ENCODE measurements around the gene KIAA1671.

KIAA1671 gene

DNA sequence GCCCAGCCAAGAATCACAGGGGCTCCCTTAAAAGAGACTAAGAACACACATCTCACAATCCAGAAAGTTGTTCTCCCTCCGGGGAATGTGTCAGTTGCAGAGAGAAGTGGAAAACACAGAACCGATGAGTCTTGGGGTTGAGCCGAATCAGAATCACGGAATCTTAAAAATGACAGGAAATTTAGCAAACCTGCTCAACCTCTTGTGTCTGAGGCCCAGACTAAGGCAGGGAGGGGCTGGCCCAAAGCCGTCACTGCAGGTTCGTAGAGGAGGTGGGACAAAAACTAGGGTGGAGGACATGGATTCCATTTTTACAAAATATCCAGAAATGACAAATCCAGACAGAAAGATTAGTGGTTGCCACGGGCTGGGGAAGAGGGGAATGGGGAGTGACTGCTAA, 63.8 kb downstream of the KIAA1671 start:
- DNase-seq, result no peak

DNA sequence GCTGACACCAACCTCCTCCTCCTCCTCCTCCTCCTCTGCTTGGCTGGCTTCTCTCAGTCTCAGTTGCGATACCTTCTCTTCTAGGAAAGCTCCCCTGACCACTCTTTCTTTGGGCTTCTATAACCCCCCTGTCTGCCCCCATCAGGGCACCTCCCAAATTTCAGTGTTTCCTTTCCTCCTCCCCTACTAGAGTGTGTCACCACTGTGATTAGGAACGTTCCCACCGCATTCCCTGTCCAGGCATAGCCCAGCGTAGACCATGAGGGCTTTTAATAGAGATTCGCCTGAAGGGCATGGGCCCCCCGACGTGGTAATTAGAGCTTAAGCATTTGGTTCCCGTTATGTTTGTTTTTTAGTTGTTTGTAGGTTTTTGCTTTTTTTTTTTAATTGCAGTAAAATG, 65.5 kb downstream of the KIAA1671 start:
- DNase-seq, result no peak

DNA sequence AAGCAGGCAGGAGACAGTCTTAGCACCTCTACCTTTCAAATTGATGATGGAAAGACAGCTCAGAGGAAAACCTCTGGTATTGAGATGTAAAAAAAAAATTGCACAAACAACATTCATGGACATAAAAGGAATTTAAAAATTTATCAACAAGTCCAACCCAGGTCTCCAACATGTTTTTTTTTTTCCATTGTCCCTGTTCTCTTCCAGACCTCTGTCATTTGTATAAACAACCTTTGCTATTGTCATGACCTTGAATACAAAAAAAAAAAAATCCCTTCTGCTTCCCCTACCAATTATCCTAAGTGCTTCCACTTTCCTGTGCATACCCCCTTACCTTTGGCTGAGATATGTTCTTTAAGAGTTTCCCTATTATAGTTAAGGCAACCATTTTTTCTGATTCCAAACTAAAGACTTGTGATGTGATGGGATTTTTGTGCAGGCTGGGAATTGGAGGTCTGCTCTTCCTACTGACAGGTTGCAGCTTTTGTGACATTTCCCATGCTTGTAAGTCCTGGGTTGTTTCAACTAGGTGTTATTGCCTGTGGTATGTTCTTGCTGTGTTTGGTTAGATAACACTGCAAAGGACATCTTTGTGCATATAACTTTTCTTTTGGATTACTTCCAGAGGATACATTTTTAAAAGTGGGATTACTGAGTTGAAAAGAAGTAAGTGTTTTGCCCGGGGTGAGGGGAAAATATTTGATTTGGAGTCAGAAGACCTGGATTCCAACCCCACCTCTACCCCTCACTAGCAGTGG, 67.1 kb downstream of the KIAA1671 start:
- DNase-seq, result no peak

DNA sequence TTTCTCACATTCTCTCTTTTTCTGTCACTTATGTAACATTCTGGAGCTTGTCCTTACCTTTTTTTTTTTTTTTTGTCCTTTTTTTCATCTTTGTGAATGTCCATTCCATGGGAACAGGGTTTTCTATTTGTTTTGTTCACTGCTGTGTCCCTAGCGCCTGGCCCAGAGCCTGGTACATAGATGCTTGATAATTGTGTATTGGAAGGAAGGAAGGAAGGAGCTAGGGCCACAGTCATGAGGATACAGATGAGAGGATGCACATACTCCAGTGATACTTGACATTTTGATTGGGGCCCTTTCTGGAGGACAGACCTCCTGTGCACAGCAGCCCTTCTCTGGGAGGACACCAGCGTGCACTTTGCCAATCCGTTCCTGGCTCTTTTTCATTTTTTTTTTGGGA, 68.9 kb downstream of the KIAA1671 start:
- no peak for DNase-seq

GRCh38 chr22:25021976-25022711, 69.6 kb downstream of the KIAA1671 start:
- DNase-seq, result no peak

GRCh38 chr22:25023879-25024278, 71.4 kb downstream of the KIAA1671 start:
- no peak for DNase-seq

DNA sequence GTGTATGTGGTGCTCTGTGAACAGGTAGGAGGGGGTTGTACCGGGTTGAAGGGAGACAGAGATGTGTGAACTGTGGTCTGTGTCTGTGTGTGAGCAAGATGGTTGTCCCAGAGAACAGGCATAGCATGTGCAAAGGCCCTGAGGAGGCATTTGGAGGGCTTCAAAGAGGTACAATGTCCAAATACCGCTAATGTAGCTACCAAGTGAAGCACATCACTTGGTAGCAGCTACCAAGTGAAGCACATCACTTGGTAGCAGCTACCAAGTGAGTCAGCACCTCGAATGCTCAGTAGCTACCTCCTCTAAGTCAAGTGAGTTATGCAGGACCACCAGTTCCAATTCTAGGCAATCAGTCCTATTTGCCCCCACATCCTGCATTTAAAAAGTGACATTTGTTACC, 72.4 kb downstream of the KIAA1671 start:
- no peak for DNase-seq

- no peak for DNase-seq
Observed at GRCh38 chr22:25025491-25026400, 73.2 kb downstream of the KIAA1671 start.

- no peak for DNase-seq
Observed at GRCh38 chr22:25027043-25027906, 74.8 kb downstream of the KIAA1671 start.

- DNase-seq, result no peak
Observed at GRCh38 chr22:25027959-25028840, 75.7 kb downstream of the KIAA1671 start.

DNA sequence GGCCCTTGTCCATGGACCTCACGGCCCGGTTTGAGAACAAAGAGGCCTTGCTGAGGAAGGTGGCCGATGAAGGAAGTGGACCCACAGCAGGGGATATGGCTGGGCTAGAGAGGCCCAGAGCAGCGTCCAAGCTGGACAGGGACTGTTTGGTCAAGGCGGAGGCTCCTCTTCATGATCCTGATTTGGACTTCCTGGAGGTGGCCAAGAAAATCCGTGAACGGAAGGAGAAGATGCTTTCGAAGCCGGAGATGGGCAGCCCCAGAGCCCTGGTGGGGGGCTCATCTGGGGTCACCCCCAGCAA, 76.3 kb downstream of the KIAA1671 start:
- DNase-seq, result no peak

DNA sequence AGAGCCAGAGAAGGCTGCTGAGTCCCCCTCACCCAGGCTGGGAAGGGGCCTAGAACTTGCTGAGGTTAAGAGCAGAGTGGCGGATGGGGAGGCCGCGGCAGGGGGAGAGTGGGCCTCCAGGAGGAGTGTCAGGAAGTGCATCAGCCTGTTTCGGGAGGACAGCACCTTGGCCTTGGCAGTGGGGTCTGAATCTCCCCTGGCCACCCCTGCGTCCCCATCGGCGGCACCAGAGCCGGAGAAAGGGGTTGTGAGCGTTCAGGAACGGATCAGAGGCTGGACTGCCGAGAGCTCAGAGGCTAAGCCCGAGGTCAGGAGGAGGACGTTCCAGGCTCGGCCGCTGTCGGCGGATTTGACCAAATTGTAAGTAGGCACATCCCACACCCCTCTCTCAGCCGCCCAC, 76.7 kb downstream of the KIAA1671 start:
- DNase-seq, result no peak

DNA sequence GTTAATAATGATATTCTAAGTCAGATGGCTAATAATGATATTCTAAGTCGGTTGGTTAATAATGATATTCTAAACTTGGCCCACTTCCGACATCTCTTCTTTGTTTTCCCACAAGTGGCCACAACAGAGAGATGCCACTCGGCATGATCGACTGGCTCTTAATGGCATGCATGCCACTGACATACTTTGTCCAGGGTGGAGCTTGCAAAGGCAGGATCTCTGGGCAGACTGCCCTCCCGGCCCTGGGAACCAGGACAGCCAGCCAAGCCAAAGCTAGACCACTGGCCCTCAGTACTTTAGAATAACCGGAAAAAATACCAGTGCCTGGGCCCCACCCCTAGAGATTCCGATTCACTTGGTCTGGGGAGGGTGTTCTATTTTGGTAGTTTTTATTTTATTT, 78.1 kb downstream of the KIAA1671 start:
- no peak for DNase-seq

DNA sequence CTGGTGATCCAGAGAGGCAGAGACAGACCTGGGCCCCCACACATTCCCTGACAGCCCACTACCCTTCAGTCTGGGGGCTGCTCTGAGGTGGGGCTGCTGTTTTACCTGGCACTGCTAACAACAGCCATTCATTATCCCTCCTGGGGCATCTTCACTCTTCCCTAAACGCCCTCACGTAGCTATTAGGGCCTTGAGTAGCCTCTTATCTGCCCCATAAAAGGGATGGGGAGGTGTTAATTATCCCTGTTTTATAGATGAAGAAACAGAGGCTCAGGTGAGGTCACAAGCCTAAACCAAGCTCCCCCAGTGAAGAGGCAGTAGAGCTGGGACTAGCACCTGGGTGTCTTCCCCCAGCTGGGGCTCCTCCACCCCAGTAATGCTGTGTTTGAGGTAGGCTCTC, 79.5 kb downstream of the KIAA1671 start:
- DNase-seq, result no peak

DNA sequence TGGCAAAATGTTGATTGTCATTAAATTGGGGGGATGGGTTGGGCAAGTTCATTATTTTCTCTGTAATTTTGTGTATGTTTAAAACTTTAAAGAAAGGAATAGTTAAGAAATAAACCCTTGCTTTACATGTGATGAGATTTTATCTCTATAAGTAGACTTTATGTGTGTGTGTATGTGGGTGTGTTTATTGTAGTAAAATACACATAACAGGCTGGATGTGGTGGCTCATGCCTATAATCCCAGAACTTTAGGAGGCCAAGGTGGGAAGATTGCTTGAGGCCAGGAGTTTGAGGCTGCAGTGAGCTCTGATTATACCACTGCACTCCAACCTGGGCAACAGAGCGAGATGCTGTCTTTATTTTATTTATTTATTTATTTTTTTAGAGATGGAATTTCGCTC, 83.2 kb downstream of the KIAA1671 start:
- no peak for DNase-seq

DNA sequence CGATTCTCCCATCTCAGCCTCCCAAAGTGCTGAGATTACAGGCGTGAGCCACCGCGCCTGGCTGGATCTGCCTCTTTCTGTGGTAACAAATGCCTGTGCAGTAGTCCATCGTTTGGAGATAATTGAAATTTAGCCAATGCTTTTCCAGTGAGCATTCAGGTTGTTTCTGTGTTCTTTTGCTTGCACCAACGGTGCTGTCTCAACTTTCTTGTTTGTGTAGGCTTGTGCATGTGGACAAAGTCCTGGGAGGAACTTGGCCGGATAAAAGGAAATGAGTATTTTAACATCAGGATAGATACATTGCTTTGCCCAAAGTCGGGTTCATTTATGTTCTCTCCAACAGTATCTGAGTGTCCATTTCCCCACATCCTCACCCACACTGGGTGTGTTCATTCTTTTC, 85.7 kb downstream of the KIAA1671 start:
- DNase-seq, result no peak

- DNase-seq, result no peak
Observed at GRCh38 chr22:25038771-25039170, 86.3 kb downstream of the KIAA1671 start.

DNA sequence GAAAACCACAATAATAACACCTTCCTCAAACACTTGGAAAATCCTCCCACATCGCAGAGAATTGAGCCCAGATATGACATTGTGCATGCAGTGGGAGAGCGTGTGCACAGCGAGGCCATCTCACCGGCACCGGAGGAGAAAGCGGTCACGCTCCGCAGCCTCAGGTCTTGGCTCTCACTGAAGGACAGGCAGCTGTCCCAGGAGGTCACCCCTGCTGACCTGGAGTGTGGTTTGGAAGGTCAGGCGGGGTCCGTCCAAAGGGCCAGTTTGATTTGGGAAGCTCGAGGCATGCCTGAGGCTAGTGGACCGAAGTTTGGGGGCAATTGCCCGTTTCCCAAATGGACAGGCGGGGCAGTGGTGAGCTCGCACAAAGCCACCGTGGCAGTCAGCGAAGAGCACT, 86.7 kb downstream of the KIAA1671 start:
- DNase-seq, result no peak

GRCh38 chr22:25039754-25040153, 87.2 kb downstream of the KIAA1671 start:
- no peak for DNase-seq

GRCh38 chr22:25045159-25045558, 92.6 kb downstream of the KIAA1671 start:
- no peak for DNase-seq

DNA sequence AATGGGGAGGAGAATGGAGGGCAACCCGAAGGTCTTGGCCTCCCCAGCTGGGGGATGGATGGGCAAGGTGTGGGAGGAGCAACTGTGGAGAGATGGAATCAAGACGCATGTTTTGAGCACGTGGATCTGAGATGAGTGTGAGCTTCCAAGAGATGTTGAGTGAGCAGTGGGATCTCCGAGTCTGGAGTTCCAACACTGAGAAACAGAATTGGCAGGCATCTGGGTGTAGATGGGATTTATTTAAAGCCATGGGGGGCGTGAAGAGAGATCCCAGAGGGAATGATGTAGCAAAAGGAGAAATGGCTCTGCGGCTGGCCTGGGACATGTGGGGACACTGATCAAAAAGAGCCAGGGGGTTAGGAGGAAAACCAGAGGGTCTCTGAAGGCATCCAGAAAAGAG, 95.6 kb downstream of the KIAA1671 start:
- no peak for DNase-seq

Data from effector CD8-positive, alpha-beta T cell (primary cell).